CD4-positive, alpha-beta T cell treated with Interferon alpha-2 for 1 hour (primary cell): ENCODE results near the gene NCOA1.

Experiments
- DNase-seq, 2 donors: peaks; one replicate each; pipeline ENCODE4 v3.0.0-alpha.2; 2020 to 2022

The NCOA1 gene

GRCh38 chr2:24711865-24712264 lies 220.8 kb downstream of the NCOA1 start:
- DNase-seq = no peak

- DNase-seq = no peak
Measured at GRCh38 chr2:24712296-24712695, 221.2 kb downstream of the NCOA1 start.

DNA sequence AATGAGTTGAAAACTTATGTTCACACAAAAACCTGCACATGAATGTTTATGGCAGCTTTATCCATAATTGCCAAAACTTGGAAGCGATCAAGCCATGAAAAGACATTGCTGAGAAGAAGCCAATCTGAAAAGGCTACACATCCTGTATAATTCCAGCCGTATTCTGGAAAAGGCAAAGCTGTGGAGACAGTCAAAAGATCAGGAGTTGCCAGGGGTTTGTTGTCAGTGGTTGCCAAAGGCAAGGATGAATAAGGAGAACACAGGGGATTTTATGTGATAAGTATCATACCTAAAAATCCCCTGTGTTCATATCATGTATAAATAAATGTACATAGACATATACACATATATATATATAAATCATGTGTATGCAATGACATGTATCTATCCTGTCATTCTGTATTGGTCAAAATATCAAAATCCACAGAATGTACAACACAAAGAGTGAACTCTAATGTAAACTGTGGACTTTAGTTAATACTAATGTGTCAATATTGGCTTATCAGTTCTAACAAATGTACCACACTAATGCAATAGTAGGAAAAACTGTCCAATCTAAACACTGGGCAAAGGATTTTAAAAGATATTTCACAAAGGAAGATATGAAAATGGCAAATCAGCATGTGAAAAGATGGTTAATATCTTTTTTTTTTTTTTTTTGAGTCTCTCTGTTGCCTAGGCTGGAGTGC lies 226.4 kb downstream of the NCOA1 start:
- DNase-seq = no peak

GRCh38 chr2:24720310-24720709 lies 229.3 kb downstream of the NCOA1 start:
- no peak for DNase-seq

DNA sequence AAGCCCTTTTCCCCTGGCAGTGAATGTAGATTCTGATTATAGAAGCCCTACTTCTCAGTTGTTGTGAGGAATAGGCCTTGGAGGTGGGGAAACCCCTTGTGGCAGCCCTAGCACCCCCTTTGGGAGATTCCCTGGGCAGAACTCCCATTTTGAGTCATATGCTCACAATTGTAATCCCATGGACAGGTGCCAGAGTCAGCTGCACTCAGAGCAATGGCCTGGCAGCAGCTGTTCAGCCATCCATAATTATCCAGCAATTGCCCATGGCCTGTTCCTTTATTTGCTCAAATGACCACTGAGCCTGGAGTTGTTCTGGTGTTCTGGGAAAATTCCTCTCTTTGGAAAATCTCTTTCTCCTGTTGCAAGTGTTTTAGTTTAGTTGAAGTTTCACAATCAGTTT lies 230.4 kb downstream of the NCOA1 start:
- DNase-seq = no peak

GRCh38 chr2:24722141-24722790 lies 231.2 kb downstream of the NCOA1 start:
- DNase-seq = no peak

GRCh38 chr2:24723191-24723590 lies 232.1 kb downstream of the NCOA1 start:
- DNase-seq = no peak

- no peak for DNase-seq
Measured at GRCh38 chr2:24723665-24724064, 232.6 kb downstream of the NCOA1 start.

GRCh38 chr2:24724111-24724775 lies 233.2 kb downstream of the NCOA1 start:
- DNase-seq = no peak

- DNase-seq = no peak
Measured at GRCh38 chr2:24725956-24726355, 234.9 kb downstream of the NCOA1 start.

- no peak for DNase-seq
Measured at GRCh38 chr2:24730481-24730880, 239.4 kb downstream of the NCOA1 start.

- DNase-seq = no peak
Measured at GRCh38 chr2:24731040-24731439, 240.0 kb downstream of the NCOA1 start.

GRCh38 chr2:24731923-24732322 lies 240.9 kb downstream of the NCOA1 start:
- DNase-seq = no peak

DNA sequence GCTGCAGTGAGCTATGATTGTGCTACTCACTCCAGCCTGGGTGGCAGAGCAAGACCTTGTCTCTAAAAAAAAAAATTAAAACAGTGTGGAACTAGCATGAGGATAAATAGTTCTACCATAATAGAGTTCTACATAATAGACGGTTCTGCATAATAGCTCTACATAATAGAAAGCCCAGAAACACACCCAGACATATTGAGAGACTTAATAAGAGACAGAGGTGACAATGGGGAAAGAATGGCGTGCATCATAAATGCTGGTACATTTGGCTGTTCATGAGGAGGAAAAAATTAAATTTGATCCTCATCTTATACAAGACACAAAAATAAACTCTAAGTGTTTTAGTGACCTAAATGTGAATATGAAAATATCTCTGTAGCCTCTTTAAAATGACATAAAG lies 243.7 kb downstream of the NCOA1 start:
- DNase-seq = no peak

- DNase-seq = peak in 1 of 2 donors; percentile 40
Measured at GRCh38 chr2:24739354-24740025, 248.4 kb downstream of the NCOA1 start.

DNA sequence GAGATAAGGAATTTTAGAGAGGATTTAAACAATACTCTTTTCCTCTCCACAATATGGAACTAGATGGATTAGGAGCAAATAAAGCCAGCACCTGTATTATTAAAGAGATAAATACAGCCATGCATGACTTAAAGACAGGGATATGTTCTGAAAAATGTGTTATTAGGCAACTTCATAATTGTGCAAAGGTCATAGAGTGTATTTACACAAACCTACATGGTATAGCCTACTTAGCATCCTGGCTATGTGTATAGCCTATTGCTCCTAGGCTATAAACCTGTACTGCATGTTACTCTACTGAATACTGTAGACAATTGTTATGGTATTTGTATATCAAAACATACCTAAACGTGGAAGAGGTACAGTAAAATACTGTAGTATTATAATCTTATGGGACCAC lies 249.1 kb downstream of the NCOA1 start:
- no peak for DNase-seq

GRCh38 chr2:24742730-24743129 lies 251.7 kb downstream of the NCOA1 start:
- no peak for DNase-seq

DNA sequence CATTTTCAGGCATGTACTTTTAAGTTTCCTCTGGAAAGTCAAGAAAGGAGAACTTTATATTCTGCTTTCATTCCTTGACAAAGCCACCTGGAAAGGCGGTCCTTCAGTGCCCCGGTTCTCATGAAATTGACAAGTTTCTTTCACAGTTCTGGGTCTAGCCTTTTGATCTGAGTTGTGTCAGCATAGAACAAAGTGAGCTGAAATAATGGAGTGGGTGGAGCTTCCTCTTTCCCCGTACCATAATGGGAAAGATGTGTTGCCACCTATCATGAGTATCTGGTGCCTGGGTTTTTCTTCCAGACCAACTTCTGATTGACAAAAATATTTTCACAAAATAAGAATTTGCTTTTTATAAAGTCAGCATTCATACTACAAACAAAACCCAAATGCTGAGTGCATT lies 252.9 kb downstream of the NCOA1 start:
- peak in 1 of 2 donors; percentile 19 for DNase-seq

DNA sequence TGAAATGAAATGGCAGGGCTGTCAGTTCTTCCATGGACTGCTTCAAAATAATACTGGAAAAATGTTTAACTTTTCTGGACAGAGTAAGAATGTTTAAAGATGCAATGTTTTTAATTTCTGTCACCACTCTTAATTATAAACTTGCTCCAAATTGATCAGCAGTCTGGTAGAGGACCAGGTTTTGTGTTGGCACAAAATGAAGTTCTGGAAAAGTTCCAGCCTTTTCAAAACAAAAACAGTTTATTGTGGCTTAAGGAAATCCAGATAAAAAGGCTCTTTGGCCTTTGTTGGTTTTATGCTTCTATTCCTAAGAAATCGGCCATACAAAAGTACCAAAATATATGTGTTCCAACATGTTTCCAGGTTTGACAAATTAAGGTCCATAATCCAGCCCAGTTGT lies 253.3 kb downstream of the NCOA1 start:
- no peak for DNase-seq

GRCh38 chr2:24745825-24746224 lies 254.8 kb downstream of the NCOA1 start:
- DNase-seq = peak in 1 of 2 donors; percentile 17

DNA sequence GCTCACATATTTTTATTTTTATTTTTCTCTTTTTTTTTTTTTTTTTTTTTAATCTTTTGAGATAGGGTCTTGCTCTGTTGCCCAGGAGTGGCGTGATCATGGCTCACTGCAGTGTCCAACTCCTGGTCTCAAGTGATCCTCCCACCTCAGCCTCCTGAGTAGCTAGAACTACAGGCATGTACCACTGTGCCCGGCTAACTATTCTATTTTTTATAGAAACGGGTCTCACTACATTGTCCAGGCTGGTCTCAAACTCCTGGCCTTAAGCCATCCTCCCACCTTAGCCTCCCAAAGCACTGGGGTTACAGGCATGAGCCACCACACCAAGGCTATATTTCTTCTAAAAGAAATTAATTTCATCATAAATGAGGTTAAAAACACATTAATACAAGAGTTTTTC lies 256.2 kb downstream of the NCOA1 start:
- no peak for DNase-seq

GRCh38 chr2:24749069-24749691 lies 258.1 kb downstream of the NCOA1 start:
- DNase-seq = no peak
